Renal pelvis (tissue), 4 donors: Measurements from ENCODE around the gene IDUA. TPM values are rescaled to one million over a fixed set of nuclear protein-coding genes. Genes with fewer than 3 reads are reported as not detected.
"Not testable (repeated sequence)": the region's sequence is repeated elsewhere in the genome, so short reads cannot be mapped to it uniquely, and the experiment has no call there.

Source experiments
- DNase-seq: peaks from one replicate; pipeline ENCODE4 v3.0.0-alpha.2; 2013
- polyA plus RNA-seq, 3 donors: library from polyadenylated mRNA; unstranded; fragments of 120-200 nt; gene quantifications; one replicate each; pipeline ENCODE4 v1.2.1, GENCODE V29; 2013; ENCODE audit not compliant: insufficient read length in 3 of 3

IDUA gene
- polyA plus RNA-seq, 3 donors = 17.2 to 19.8 (median 19.0) TPM

DNA sequence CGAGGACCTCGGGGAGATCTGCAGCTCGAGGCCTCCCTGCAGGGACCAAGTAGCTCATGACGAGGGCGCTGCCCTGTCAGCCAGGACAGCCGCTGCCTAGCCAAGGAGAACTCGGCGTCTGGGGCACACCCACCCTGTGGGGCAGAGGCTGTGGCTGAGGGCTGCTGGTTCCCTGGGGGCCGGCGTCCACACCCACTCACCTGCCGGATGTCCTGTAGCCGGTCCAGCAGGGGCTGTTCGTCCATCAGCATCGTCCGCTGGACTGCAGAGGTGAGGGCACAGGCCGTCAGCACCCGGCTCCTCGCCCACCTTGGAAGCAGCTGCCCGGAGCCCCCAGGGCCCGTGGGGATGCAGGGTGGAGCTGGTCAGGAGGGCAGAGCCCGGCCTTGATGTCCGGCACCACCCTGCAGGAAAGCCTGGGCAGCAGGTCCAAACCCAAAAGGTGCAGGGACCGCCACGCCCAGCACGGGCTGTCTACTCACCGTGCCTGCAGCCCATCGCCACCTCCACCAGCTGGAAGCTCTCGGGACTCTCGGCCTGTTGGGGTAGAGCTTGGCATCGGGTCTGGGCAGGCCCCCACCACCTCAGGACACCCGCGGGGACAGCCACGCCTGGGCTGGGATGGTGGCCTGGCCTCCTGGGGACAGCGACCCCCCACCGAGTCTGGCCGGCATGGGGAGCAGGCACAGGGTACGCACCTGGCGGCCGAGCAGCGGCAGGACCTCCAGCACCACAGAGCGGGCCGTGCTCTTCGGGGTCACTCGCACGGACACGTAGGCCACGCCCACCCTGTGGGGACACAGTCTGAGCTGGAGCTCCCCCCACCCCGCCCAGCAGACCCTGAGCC lies 20.4 kb upstream of the IDUA start:
- DNase-seq = no peak

DNA sequence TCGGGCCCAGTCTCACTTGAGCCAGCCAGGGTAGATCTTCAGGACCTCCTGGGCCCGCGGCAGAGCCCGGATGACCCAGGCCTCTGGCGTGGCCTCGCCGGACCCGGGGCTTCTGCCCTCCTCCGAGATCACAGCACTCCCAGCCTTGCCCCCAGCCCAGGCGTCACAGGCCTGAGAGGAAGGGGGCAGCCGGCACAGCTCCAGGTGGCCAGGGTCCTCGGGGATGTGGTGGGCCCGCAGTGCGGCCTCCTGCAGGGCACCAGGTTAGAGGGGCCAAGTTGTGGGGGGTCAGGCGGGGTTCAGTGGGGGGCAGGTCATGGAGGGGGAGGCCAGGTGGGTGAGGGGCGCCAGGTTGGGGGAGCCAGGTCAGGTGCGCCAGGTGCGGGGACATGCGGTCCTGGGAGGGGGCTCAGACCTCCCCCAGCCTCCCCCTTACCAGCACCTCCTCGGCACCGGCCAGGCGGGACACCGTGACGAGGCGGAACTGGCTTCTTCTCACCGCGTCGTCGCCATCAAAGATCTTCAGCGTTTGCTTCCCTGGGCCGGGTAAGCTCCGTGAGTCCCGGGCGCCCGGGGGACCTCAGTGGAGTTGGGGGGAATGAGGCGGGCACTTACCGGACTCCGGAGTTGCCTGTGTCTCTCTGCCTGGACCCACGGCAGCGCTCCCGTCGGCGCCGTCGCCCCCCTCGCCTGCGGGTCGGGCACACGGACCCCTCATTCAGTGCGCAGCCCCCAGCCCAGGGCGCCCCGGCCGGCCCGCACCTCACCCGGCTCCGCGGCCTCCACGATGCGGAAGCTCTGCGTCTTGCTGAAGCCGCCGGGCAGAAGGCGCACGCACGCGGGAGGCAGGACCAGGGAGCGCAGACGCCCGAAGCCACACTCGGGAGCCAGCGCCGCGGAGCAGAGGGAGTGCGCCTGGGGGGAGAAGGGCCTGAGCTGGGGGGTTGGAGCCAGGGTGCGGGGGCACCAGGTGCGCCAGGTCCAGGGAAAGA lies 19.4 kb upstream of the IDUA start:
- no peak for DNase-seq

DNA sequence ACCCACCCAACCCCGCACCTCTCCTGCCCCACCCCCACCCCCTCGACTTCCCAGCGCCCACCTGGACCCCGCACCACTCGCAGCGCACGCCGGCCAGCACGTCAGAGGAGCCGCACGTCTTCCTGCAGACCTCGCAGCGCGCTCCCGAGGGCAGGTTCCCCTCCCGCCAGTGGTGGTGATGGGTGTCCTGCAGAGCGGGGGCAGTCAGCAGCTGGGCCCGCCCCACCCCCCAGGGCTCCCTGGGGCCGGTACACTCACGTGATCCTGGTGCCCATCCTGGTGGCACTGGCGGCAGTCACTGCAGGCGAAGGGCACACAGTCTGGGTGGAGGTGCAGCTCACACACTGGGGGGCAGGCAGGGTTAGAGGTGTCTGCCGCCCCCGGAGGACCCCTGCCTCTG lies 18.6 kb upstream of the IDUA start:
- no peak for DNase-seq

GRCh38 chr4:968621-969394 lies 18.0 kb upstream of the IDUA start:
- no peak for DNase-seq

- DNase-seq = no peak
Observed at GRCh38 chr4:970046-970745, 16.6 kb upstream of the IDUA start.

- no peak for DNase-seq
Observed at GRCh38 chr4:970854-971520, 15.9 kb upstream of the IDUA start.

GRCh38 chr4:971666-972500 lies 15.0 kb upstream of the IDUA start:
- DNase-seq = no peak

DNA sequence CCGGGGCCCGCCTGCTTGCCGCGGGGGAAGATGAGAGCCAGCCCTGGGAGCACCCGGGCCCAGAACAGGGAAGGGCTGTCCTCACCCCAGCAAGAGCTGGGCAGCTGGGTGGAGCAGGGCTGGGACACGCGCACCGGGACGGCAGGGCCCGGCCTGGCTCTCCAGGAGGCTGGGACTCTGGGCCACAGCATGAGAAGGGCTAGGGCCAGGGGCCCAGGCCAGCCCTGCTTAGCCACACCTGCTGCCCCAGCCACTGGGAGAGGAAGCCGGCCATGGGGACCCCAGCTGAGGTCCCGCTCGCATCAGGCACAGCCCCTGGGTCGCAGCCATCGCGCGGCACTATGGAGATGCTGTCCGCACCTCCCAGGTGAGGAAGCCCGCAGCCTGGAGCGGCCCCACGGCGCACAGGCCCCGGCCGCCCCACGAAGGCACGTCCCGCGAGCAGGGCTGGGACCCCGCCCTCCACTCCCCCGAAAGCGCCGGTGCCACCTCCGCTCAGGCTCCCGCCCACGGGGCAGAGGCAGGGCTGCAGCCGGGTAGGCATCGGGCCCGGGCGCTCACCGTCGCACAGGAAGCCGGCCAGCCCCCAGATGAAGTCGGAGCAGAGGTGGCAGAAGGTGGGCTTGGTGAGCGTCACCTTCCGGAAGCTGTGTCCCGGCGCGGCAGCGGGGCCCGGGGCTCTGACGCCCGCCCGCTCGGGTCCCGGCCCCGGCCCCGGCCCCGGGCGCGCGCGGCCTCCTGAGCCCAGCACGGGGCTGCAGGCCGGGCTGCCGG lies 14.0 kb upstream of the IDUA start:
- DNase-seq = no peak

GRCh38 chr4:973431-974397 lies 13.1 kb upstream of the IDUA start, which contains the start of gene DGKQ:
DGKQ (minus strand) TSS chr4:973569; CDS start chr4:973482, 87 bp downstream.
- peak; percentile 75 for DNase-seq

- DNase-seq = no peak
Observed at GRCh38 chr4:974668-975067, 12.2 kb upstream of the IDUA start.

GRCh38 chr4:976016-976415 lies 10.8 kb upstream of the IDUA start:
- DNase-seq = not testable (repeated sequence)

DNA sequence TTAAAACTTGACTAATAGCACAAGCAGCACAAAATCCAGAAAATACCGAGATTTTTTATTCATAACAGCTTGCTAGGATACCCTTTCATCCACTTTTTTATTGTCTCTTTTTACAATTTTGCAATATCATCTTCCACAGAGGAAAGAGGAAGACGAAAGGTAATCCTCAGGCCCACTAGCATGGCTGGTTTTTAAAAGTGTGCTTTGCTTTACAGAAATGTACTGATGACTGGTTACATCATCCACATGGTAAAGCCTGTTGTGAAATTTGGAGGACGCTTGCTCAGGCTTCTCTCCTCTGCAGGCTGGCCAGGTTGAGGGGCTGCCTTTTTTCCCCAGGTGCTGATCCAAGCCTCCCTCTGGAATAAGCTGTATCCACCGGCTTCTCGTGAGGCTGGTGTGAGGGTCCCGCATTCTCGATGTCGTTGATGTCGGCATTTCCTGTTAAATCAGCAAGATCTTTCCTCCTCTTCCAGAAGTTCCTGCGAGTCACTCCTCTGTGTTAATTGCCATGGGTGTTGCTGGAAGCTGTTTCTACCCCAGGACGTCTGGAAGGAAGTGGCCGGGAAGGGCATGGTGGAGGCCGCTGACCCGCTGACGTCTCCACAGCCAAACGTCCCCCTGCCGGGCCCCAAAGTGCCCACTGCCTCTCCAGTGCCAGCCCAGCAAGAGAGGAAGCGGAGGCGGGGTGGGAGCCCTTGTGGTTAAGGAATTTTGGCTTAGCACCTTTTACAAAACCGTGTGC lies 7.7 kb upstream of the IDUA start:
- DNase-seq = no peak

GRCh38 chr4:982291-982690 lies 4.6 kb upstream of the IDUA start:
- no peak for DNase-seq

GRCh38 chr4:982814-983213 lies 4.0 kb upstream of the IDUA start:
- no peak for DNase-seq

- no peak for DNase-seq
Observed at GRCh38 chr4:984336-985054, 2.3 kb upstream of the IDUA start.
